Heart right ventricle (tissue), 16 donors: ENCODE data around the gene SIVA1. TPM values are rescaled to one million over a fixed set of nuclear protein-coding genes. Genes with fewer than 3 reads are reported as not detected.
A peak's percentile ranks its signal among the peaks of the same experiment; 100 is the strongest.

Experiments
- ATAC-seq, 8 donors: fragments of 200-7000 bp; cut with Tn5 transposase; one replicate each; pipeline ENCODE4 v1.9.1; 2020; ENCODE audit warnings: mild to moderate bottlenecking in 8 of 8, moderate library complexity in 8 of 8, moderate number of reproducible peaks in 1 of 8
- DNase-seq, 2 donors: peaks; one replicate each; pipeline ENCODE4 v3.0.0-alpha.2; 2020
- H3K27ac ChIP-seq, 10 donors: fragments of 200-600 bp; sonication (generic) in 2 of 10; one replicate each; pipeline versions ENCODE4 v1.5.0 to v1.8.0; 2020 to 2022; ENCODE audit warnings: mild to moderate bottlenecking in 3 of 10
- H3K27me3 ChIP-seq, 7 donors: fragments of 200-600 bp; one replicate each; pipeline ENCODE4 v1.8.0; 2021 to 2022; ENCODE audit warnings: mild to moderate bottlenecking in 2 of 7
- H3K36me3 ChIP-seq, 9 donors: fragments of 200-600 bp; sonication (generic) in 1 of 9; one replicate each; pipeline versions ENCODE4 v1.5.0 to v1.8.0; 2020 to 2022; ENCODE audit warnings: mild to moderate bottlenecking in 2 of 9
- H3K4me1 ChIP-seq, 9 donors: fragments of 200-600 bp; sonication (generic) in 1 of 9; one replicate each; pipeline versions ENCODE4 v1.5.0 to v1.8.0; 2020 to 2022; ENCODE audit warnings: mild to moderate bottlenecking in 4 of 9
- H3K4me3 ChIP-seq, 10 donors: fragments of 200-600 bp; sonication (generic) in 2 of 10; one replicate each; pipeline versions ENCODE4 v1.5.0 to v1.8.0; 2020 to 2022; ENCODE audit warnings: mild to moderate bottlenecking in 7 of 10, moderate library complexity in 2 of 10
- H3K9me3 ChIP-seq, 11 donors: fragments of 200-600 bp in 10 of 11; sonication (generic) in 2 of 11; one replicate each; pipeline versions ENCODE4 v1.5.0 to v1.8.0; 2013 to 2022; ENCODE audit warnings: mild to moderate bottlenecking in 2 of 11, control low read depth in 1 of 11, moderate library complexity in 1 of 11
- WGBS, 2 donors: extraction: QIAGEN DNeasy Blood & Tissue Kit; methylation state at CpG; one replicate each; pipeline ENCODE4 v1.1.7; 2013; ENCODE audit warnings: inconsistent platforms in 1 of 2; 5-methylcytosine and 5-hydroxymethylcytosine counted together
- intact Hi-C, 10 donors: fragments of 100-400 bp; cut with DNase I; formaldehyde crosslinking; loops; one replicate each; pipeline versions ENCODE4 v1.11.1 to v1.14.2; 2022
- polyA plus RNA-seq, 2 donors: library from polyadenylated mRNA; stranded (reverse); fragments of 200-250 nt; gene quantifications; one replicate each; pipeline ENCODE4 v1.2.3, GENCODE V29; 2013
- total RNA-seq, 10 donors: library from RNA; stranded (reverse); fragmentation: NEBNext Ultra II Directional in 3 of 10; extraction: Animal tissue kit (Norgen Biotek cat#: 25700) in 3 of 10; gene quantifications; one replicate each; pipeline versions ENCODE4 v1.2.1 to v1.2.4, GENCODE V29; 2021 to 2023
- TF ChIP-seq, protein P1 (sequence below), 9 donors: fragments of 200-600 bp; sonication (generic) in 2 of 9; IDR thresholded peaks; one replicate each; pipeline versions ENCODE4 v1.5.0 to v1.8.0; 2021 to 2022; ENCODE audit warnings: antibody characterized with exemption in 9 of 9, mild to moderate bottlenecking in 5 of 9, moderate library complexity in 1 of 9
- donor health status: Arrhythmogenic right ventricular cardiomyopathy.
- donor health status: ischemic (EF 13 %, LVEDD 7.1; RV severe dilation, severe dysfunction).
- donor health status: healthy with polysubstance abuse.
- donor health status: DM: no; HTN: yes; CAD: no.
- donor health status: DM: no; HTN: no; CAD: no.
- donor health status: ischemic (EF 25% LVEDD 6.9; RV normal size, moderate dysfunction).
- donor health status: ischemic (EF 25% LVEDD 5.7; RV mildly dilated, moderate dysfunction).
- donor health status: healthy.
- donor health status: DM: yes; HTN: yes; CAD: no.
- donor health status: Ischemic cardiomyopathy.
- donor health status: ischemic (EF 35%, LVEDD 5.7; RV mildly dilated, moderate dysfunction).
- donor health status: nonischemic (EF 11% LVEDD 7.7; RV severe dilation, severe dysfunction).
- donor health status: DM: yes; HTN: yes; CAD: no.
- donor health status: PGD.
- donor health status: ischemic (EF 29% LVEDD 5.4; RV normal size, mild dysfunction).
- donor health status: nonischemic (EF 23%, LVEDD 6.1; RV moderate dilation, normal function).

SIVA1 gene
- total and polyA plus RNA-seq, 12 donors: 43.3 to 203 (median 53.0) TPM

DNA sequence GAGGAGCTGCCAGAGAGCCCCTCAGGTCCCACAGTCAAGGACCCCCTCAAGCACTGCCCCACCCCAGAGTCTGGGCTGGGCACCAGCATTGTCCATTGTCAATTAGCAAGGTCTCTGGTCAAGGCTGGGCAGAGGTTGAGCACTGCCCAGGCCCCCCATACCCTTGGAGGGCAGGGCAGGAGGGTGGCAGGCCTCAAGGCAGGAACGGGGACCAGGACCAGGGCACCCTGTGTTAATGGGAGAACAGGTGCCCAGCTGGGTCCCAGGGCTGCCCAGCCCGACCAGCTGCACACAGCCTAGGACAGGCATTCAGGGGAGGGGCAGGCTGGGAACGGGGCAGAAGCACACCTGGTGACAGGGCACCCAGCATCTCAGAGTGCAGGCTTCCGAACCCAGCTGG is 18.4 kb downstream of the SIVA1 start:
- Histone ChIP-seq H3K36me3 (peaks cover 0 to 67% (median 50%) of the 10 kb centered on the region in 9 donors), H3K27ac (no peak overlapping the region), H3K27me3 (no peaks in the 10 kb centered on the region), H3K4me3 (no peak overlapping the region), H3K4me1 (peaks cover 0 to 14% (median 10%) of the 10 kb centered on the region in 9 donors), H3K9me3 (peaks cover 0 to 11% (median 0%) of the 10 kb centered on the region in 11 donors)
- 94 to 98% methylated on average over 4 of the region's 4 CpGs for WGBS, 2 donors
- intact Hi-C loops: loop anchor here in 2 of 10 donors (1.0 to 2.0 kb wide), 2 partner anchors 53 to 56 kb away; no protein-coding TSS in a partner anchor
- DNase-seq (no peak), ATAC-seq (no peak)
- TF ChIP-seq, protein P1, sequence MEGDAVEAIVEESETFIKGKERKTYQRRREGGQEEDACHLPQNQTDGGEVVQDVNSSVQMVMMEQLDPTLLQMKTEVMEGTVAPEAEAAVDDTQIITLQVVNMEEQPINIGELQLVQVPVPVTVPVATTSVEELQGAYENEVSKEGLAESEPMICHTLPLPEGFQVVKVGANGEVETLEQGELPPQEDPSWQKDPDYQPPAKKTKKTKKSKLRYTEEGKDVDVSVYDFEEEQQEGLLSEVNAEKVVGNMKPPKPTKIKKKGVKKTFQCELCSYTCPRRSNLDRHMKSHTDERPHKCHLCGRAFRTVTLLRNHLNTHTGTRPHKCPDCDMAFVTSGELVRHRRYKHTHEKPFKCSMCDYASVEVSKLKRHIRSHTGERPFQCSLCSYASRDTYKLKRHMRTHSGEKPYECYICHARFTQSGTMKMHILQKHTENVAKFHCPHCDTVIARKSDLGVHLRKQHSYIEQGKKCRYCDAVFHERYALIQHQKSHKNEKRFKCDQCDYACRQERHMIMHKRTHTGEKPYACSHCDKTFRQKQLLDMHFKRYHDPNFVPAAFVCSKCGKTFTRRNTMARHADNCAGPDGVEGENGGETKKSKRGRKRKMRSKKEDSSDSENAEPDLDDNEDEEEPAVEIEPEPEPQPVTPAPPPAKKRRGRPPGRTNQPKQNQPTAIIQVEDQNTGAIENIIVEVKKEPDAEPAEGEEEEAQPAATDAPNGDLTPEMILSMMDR (IDR thresholded peaks at IDR 0.05): no peak

DNA sequence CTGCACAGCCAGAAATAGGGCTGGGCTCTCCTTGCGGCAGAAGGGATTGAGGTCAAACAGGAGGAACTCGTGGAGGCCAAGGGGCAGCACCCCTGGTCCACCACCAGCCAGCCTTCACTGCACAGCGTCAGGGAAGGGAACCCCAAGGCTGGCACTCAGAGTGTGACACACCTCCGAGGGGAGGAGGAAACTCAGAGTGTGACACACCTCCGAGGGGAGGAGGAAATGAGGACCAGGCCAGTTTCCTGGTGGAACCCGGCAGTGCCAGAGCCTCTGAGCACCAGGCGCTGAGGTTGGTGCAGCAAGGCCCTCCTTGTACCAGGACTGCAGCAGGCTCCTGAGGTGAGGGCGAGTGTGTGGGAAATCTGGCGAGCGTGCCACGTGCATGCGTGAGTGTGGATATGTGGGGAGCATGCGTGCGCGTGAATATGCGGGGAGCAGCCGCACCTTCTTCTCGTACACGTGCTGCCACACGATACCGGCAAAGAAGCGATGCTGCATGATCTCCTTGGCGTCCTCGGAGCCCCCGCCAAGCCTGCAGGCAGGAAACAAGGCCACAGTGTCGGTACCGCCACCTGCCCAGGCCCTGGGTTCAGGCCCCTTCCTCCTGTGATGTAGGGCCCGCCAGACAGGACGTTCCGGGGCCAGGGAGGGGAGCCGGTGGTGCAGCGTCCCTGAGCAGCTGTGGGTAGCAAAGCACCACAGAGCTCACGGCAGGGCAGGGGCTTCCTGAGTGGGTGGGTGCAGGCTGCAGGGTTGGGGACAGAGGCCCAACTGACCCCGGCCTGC is 19.2 kb downstream of the SIVA1 start:
- no peaks in the 10 kb centered on the region for H3K27me3 ChIP-seq
- intact Hi-C loops: loop anchor here in 2 of 10 donors (1.0 to 2.0 kb wide), 2 partner anchors 53 to 55 kb away; no protein-coding TSS in a partner anchor
- H3K36me3 ChIP-seq: peaks cover 0 to 74% (median 56%) of the 10 kb centered on the region in 9 donors
- H3K4me1 ChIP-seq: peaks cover 0 to 14% (median 10%) of the 10 kb centered on the region in 9 donors
- TF ChIP-seq, protein P1 (IDR thresholded peaks at IDR 0.05): no peak
- H3K27ac ChIP-seq: no peak overlapping the region
- ATAC-seq: no peak
- 91 to 94% methylated on average over 34 of the region's 34 CpGs for WGBS, 2 donors
- H3K4me3 ChIP-seq: no peak overlapping the region
- H3K9me3 ChIP-seq: peaks cover 0 to 8% (median 0%) of the 10 kb centered on the region in 11 donors
- DNase-seq: no peak

DNA sequence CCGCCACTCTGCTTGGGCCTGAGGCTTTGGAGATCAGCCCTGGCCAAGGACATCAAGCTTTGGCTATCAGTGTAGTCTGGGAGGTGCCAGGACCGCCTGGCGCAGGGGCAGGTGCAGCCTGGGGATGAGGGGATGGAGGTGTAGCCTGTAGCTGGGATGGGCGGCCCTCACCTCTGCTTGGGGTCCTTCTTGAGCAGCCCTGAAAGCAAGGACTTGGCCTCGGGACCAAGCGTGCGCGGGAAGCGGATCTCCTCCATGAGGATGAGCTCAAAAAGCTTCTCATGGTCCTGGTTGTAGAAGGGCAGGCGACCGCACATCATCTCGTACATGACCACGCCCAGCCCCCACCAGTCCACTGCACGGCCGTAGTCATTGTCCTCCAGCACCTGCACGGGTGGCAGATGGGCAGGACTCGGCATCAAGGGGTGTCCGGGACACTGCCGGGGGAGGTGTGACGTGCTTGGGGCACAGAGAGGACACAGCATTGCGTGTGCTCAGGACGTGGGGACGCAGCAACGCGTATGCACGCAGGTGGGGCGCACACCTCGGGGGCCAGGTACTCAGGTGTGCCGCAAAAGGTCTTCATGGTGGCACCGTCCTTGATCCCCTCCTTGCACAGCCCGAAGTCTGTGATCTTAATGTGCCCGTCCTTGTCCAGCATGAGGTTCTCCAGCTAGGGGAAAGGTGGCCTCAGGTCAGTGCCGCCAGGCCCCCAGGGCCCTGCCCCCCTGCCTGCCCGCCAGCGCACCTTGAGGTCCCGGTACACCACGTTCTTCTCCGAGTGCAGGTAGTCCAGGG is 20.0 kb downstream of the SIVA1 start:
- peak in 1 of 2 donors; percentile 12 for DNase-seq
- TF ChIP-seq, protein P1 (IDR thresholded peaks at IDR 0.05): no peak
- ATAC-seq: no peak
- Histone ChIP-seq H3K27me3 (no peaks in the 10 kb centered on the region), H3K27ac (no peak overlapping the region), H3K4me3 (no peak overlapping the region), H3K9me3 (peaks cover 0 to 8% (median 0%) of the 10 kb centered on the region in 11 donors), H3K4me1 (peaks cover 0 to 14% (median 10%) of the 10 kb centered on the region in 9 donors), H3K36me3 (peaks cover 0 to 80% (median 56%) of the 10 kb centered on the region in 9 donors)
- 95 to 96% methylated on average over 38 of the region's 38 CpGs for WGBS, 2 donors
- intact Hi-C loops: no loop called here
